Chondrocyte (in vitro differentiated cells): ENCODE data around the gene ZNF41. TPM values are rescaled to one million over a fixed set of nuclear protein-coding genes. Genes with fewer than 3 reads are reported as not detected.
"Not testable (repeated sequence)": the region's sequence is repeated elsewhere in the genome, so short reads cannot be mapped to it uniquely, and the experiment has no call there.

Source experiments
- DNase-seq: peaks from one replicate; pipeline ENCODE4 v3.0.0; 2021; ENCODE audit warnings: mixed read lengths, low spot score
- H3K27ac Mint-ChIP-seq: one replicate; pipeline ENCODE4 v1.8.0; 2021; ENCODE audit warnings: mild to moderate bottlenecking, moderate library complexity, mixed read lengths; ENCODE audit not compliant: unreplicated experiment
- H3K27me3 Mint-ChIP-seq: 2 replicates; pipeline ENCODE4 v1.8.0; 2021; ENCODE audit warnings: low read depth, mixed read lengths
- H3K36me3 Mint-ChIP-seq: 2 replicates; pipeline ENCODE4 v1.8.0; 2021; ENCODE audit warnings: low read depth, mixed read lengths
- H3K4me1 Mint-ChIP-seq: 2 replicates; pipeline ENCODE4 v1.8.0; 2021; ENCODE audit warnings: low read depth, mild to moderate bottlenecking, mixed read lengths
- H3K4me3 Mint-ChIP-seq: one replicate; pipeline ENCODE4 v1.8.0; 2021; ENCODE audit warnings: mild to moderate bottlenecking, moderate library complexity, mixed read lengths; ENCODE audit not compliant: unreplicated experiment
- H3K9me3 Mint-ChIP-seq: 2 replicates; pipeline ENCODE4 v1.8.0; 2021; ENCODE audit warnings: low read depth, mixed read lengths
- total RNA-seq: library from RNA; stranded (reverse); gene quantifications from 3 replicates; pipeline ENCODE4 v1.2.1, GENCODE V29; 2021
- TF ChIP-seq, protein P1 (sequence below): fragments of 200-600 bp; sonication (generic); IDR thresholded peaks from 2 replicates; pipeline ENCODE4 v1.5.0; 2021; ENCODE audit warnings: antibody characterized with exemption, mild to moderate bottlenecking, moderate library complexity

Gene ZNF41
- total RNA-seq, 1 donor from 2014 or later = 4.9 TPM

DNA sequence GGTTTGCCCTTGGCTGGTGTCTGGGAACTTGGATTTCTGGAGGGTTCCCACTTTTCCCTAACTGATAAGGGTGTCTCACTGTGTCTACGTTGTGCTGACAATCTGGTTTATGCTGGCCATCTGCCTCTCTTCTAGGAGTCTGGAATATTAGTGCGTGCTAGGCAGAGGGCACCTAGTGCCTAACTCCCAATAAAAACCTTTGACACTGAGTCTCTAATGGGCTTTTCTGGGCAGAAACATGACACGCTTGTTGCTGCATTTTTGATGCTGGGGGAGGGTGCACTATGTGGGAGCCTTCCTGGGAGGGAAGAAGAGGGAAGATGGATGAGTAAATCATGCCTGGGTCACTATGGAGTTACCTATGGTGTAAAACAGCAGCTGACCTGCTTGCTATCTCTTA lies 16.3 kb upstream of the ZNF41 start:
- peaks cover 29% of the 10 kb centered on the region for H3K4me1 Mint-ChIP-seq
- no peaks in the 10 kb centered on the region for H3K27me3 Mint-ChIP-seq
- no peak overlapping the region for H3K4me3 Mint-ChIP-seq
- no peaks in the 10 kb centered on the region for H3K36me3 Mint-ChIP-seq
- TF ChIP-seq, protein P1, sequence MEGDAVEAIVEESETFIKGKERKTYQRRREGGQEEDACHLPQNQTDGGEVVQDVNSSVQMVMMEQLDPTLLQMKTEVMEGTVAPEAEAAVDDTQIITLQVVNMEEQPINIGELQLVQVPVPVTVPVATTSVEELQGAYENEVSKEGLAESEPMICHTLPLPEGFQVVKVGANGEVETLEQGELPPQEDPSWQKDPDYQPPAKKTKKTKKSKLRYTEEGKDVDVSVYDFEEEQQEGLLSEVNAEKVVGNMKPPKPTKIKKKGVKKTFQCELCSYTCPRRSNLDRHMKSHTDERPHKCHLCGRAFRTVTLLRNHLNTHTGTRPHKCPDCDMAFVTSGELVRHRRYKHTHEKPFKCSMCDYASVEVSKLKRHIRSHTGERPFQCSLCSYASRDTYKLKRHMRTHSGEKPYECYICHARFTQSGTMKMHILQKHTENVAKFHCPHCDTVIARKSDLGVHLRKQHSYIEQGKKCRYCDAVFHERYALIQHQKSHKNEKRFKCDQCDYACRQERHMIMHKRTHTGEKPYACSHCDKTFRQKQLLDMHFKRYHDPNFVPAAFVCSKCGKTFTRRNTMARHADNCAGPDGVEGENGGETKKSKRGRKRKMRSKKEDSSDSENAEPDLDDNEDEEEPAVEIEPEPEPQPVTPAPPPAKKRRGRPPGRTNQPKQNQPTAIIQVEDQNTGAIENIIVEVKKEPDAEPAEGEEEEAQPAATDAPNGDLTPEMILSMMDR = no peak
- H3K9me3 Mint-ChIP-seq = peaks cover 15% of the 10 kb centered on the region
- DNase-seq = no peak
- no peak overlapping the region for H3K27ac Mint-ChIP-seq

DNA sequence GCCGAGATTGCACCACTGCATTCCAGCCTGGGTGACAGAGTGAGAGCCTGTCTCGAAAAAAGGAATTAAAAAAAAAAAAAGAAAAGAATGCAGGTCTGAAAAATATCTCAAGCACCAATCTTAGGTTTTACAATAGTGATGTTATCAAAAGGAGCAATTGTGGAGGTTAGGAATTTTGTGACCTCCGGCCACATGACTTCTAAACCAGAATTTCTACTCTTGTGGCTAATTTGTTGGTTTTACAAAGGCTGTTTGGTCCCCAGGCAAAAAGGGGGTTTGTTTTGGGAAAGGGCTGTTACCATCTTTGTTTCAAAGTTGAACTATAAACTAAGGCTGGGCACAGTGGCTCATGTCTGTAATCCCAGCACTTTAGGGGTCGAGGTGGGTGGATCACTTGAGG lies 15.4 kb upstream of the ZNF41 start:
- Mint-ChIP-seq H3K36me3 (no peaks in the 10 kb centered on the region), H3K4me3 (no peak overlapping the region), H3K4me1 (peaks cover 29% of the 10 kb centered on the region)

DNA sequence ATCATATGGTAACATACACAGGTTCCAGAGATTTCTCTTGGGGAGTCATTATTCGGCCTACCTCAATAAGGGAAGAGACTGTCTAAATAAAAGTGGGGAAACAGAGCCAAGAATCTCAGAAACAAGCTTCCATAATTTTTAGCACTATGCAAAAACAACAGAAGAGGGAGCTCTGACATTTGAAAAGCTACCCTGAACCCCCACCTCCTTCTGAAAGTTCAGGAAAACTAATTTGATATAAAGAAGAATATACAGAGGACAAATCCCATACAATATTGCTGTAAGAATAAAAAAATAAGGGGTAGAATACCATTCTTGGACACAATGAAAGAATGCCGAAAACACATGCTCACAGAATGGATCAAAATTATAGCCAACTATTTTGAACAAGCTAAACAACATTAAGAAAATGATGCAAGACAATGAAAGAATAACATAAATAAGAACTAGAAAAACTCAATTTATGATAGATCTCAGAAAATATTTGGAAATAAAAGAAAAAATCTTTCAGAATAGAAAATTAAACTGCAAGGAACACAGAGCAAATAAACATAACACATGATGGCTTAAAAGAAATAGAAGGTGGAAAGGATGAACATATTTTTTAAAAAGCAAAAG lies 14.4 kb upstream of the ZNF41 start:
- H3K36me3 Mint-ChIP-seq = no peaks in the 10 kb centered on the region
- peaks cover 21% of the 10 kb centered on the region for H3K9me3 Mint-ChIP-seq
- H3K27ac Mint-ChIP-seq = no peak overlapping the region
- DNase-seq = no peak
- H3K4me3 Mint-ChIP-seq = no peak overlapping the region
- TF ChIP-seq, protein P1 = peak; percentile 72
- peaks cover 24% of the 10 kb centered on the region for H3K4me1 Mint-ChIP-seq
- H3K27me3 Mint-ChIP-seq = no peaks in the 10 kb centered on the region

More for the DNA sequence above, 15.4 kb upstream of the ZNF41 start:
- no peak for DNase-seq
- no peaks in the 10 kb centered on the region for H3K27me3 Mint-ChIP-seq
- peaks cover 17% of the 10 kb centered on the region for H3K9me3 Mint-ChIP-seq
- TF ChIP-seq, protein P1 = no peak
- no peak overlapping the region for H3K27ac Mint-ChIP-seq

DNA sequence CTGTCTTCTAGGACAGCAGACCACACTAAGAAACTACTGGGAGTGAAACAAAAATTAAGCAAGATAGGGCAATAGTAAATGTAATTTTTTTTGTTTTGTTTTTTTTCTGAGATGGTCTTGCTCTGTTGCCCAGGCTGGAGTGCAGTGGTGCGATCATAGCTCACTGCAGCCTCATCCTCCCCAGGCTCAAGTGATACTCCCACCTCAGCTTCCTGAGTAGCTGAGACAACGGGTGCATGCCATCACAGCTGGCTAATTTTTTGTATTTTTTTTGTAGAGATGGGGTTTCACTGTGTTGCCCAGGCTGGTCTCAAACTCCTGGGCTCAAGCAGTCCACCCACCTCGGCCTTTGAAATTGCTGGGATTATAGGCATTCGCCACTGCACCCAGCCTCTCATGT lies 9.1 kb upstream of the ZNF41 start:
- H3K4me1 Mint-ChIP-seq, H3K27me3 Mint-ChIP-seq, H3K27ac Mint-ChIP-seq, H3K36me3 Mint-ChIP-seq, DNase-seq, H3K4me3 Mint-ChIP-seq: not testable (repeated sequence)
- peaks cover 26% of the 10 kb centered on the region for H3K9me3 Mint-ChIP-seq

DNA sequence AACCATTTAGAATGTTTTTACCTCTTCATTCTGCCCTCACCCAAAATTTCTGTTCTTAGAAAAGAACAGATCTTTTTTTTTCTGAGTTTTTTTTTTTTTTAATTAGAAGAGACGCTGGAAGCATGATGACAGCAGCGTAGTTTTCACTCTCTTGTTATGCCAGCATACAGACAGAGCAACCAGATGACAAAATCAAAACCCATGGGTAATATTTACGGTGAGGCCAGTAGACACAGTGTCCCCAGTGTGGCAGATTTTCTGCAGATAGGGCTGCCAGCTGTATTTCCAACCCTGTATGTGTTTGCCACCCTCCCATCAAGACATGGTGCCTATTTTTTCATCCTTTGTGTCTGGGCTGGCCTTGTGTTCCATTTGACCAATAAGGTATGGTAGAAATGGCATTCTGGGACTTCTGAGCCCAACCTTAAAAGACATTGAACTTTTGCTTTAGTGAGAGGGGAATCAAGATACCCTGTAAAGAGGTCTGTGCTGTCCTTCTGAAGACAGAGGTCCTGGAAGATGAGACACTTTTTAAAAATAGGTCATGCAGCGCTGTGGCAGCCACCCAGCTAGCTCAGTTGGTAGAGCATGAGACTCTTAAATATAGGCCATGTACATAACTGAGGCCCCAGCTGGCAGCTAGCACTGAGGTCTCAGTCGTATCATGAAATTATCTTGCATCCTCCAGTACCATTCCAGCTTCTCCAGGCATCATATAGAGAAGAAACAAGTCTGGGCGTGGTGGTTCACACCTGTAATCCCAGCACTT lies 6.7 kb upstream of the ZNF41 start:
- H3K27me3 Mint-ChIP-seq = no peaks in the 10 kb centered on the region
- H3K4me1 Mint-ChIP-seq = peaks cover 8% of the 10 kb centered on the region
- TF ChIP-seq, protein P1 = no peak
- no peak overlapping the region for H3K27ac Mint-ChIP-seq
- DNase-seq = no peak
- no peak overlapping the region for H3K4me3 Mint-ChIP-seq
- no peaks in the 10 kb centered on the region for H3K36me3 Mint-ChIP-seq
- H3K9me3 Mint-ChIP-seq = peaks cover 13% of the 10 kb centered on the region
